Activated naive CD8-positive, alpha-beta T cell treated with anti-CD3 and anti-CD28 coated beads, Interleukin-2, amount 50 U/mL, for 16 hours (primary cell): ENCODE data around the gene SLC25A23.

Experiments used
- DNase-seq: peaks from one replicate; pipeline ENCODE4 v3.0.0-alpha.2; 2020; ENCODE audit warnings: low read depth, low spot score

Gene SLC25A23

GRCh38 chr19:6481541-6482342, 22.1 kb upstream of the SLC25A23 start, which contains the start of gene DENND1C:
Gene DENND1C, minus strand, starts transcription at chr19:6481787. Its CDS starts 92 bp downstream, at chr19:6481695.
- DNase-seq = peak; percentile 40

- DNase-seq = no peak
These were observed 21.3 kb upstream of the SLC25A23 start for GRCh38 chr19:6480848-6481415.

GRCh38 chr19:6479836-6480398, 20.3 kb upstream of the SLC25A23 start:
- no peak for DNase-seq

GRCh38 chr19:6478815-6479214, 19.2 kb upstream of the SLC25A23 start:
- no peak for DNase-seq

GRCh38 chr19:6476896-6477431, 17.4 kb upstream of the SLC25A23 start:
- no peak for DNase-seq

DNA sequence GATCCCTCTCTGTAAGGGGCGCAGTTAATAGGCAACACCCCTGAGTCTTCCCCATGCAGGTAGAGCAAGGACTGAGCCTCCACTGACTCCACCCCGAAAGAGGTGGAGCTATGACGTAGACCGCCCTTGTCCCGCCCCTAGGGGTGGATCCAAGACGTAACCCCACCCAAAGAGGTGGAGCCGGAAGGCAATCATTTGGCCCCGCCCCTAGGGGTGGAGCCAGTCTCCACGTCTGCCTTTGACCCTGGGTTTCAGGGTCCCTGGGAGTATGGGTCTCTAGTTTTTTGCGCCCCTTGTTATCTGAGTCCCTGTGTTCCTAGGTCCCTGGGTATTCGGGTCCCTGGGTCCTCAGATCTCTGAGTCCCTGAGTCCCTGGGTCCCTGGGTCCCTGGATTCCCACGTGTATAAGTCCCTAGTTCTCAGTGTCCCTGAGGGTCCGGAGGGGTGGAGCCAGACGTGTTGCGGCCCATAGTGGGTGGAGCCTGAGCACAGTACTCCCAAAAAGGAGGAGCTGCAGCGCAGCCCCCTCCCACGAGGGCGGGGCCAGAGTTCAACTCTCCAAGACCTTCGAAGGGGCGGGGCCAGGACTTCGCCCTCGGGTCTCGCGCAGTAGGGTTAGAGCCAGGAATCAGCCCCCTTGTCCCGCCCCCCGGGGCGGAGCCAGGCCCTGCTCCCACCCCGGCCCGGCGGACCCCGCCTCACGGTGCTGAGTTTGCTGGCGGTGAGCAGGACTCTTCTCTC, 16.7 kb upstream of the SLC25A23 start:
- DNase-seq = no peak

GRCh38 chr19:6475321-6476108, 15.9 kb upstream of the SLC25A23 start:
- DNase-seq = no peak

DNA sequence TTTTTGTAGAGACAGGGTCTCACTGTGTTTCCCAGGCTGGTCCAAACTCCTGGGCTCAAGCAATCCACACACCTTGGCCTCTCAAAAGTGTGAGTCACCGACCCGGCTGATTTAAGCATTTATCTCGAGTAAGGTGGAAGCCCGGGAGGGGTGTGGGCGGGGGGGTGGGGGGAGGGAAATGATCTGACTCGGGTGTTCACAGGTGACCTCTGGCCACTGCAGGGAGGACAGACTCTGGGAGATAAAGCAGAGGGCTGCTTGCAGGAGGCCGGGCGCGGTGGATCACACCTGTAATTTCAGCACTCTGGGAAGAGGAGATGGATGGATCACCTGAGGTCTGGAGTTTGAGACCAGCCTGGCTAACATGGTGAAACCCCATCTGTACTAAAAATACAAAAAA, 14.1 kb upstream of the SLC25A23 start:
- DNase-seq = no peak

GRCh38 chr19:6472713-6473112, 13.1 kb upstream of the SLC25A23 start:
- no peak for DNase-seq

- no peak for DNase-seq
These were observed 11.5 kb upstream of the SLC25A23 start for GRCh38 chr19:6471076-6471475.

DNA sequence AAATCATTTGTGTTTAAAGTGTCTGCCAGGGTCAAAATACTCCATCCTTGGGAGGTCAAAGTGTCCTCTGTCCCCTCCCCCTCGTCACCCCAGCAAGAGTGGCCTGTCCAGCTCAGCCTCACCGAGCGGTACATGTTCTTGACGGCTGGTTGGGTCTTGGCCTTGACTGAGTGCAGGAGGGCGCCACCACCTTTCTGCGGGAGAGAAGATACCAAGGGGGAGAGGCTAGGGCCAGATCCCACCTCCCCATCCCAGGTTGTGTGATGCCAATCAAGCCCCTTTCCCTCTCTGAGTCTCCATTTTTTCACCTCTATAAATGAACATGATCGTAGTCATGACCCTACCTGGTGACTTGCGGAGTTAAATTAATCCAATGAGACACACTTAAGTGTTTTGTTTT, 10.6 kb upstream of the SLC25A23 start:
- no peak for DNase-seq

DNA sequence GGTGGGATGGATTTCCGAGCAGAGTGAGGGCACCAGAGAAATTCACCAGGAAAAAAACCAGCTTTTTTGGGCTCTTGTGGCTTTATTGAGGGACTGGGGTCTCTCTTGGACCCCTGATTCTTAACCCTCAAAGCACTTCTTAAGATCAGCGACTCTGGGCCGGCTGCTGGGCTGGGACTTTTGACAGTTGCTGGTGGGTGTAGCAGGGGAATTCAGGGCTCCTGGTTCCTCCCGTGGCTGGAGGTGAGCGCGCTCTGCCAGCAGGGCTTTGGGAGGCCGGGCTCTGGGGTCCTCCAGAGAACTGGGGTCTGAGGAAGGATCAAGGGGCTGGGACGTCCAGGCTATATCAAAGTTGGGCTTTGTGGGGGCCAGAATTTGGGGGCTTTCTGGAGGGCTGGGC, 7.8 kb upstream of the SLC25A23 start:
- DNase-seq = no peak

GRCh38 chr19:6466526-6467248, 7.1 kb upstream of the SLC25A23 start:
- DNase-seq = no peak

DNA sequence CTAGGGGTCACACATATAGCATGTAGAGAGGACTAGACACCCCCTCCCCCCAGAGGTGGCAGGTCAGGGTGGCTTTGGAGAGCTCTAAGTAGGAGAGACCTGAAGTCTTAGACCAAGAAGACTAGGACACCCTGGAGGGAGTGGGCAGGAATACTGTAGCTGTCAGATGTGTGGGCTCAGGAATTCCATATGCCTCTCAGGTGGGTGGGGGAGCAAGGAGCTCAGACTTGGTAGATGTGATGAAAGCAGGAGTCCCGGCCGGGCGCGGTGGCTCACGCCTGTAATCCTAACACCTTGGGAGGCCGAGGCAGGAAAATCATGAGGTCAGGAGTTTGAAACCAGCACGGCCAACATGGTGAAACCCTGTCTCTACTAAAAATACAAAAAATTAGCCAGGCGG, 6.1 kb upstream of the SLC25A23 start:
- DNase-seq = no peak

DNA sequence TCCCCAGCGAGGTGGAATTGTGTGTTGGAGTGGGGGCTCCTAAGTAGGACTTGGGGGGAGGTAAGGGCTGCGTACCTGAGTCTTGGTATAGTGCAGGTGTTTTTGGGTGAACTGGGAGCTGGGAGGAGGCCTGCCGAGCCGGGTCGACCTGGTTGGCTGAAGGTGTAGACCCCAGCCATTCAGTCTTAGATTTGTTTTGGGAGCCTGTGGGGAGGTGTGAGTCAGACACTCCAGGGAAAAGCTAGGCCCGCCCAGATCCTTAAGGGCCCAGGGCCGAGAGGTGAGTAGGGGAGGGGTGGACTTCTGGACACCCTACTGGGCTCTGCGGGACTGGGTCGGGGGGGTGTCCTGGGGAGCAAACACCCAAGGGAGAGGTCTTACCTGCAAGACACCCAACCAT, 5.4 kb upstream of the SLC25A23 start:
- DNase-seq = no peak

DNA sequence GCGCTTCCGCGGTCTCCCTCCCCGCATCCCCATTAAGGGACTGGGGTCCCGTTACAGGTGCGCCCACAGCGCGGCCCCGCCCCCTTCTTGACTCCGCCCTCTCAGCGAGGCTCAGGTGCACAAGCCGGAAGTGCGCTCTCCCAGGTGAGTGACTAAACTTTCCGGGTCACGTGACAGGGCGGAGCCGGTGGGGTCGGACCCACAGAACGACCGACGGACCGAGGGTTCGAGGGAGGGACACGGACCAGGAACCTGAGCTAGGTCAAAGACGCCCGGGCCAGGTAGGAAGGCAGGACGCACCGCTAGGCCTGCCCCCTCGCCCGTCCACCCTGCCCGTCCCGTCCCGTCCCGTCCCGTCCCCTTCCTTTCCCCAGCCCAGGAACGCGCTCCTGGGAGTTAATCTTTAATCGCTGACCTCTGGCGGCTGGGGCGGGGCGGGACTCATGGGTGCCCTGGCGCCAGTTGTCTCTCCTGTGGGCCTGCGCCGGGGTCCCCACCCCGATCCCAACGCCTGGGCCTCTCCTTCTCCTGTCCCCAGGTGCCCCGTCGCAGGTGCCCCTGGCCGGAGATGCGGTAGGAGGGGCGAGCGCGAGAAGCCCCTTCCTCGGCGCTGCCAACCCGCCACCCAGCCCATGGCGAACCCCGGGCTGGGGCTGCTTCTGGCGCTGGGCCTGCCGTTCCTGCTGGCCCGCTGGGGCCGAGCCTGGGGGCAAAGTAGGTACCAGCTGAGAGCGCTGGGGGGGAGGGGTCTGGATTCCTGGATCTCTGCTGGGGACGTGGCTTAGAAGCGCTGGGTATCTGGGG, 4.7 kb upstream of the SLC25A23 start, which contains the start of gene CRB3:
TSS of gene CRB3 (plus strand) at position 202 of the 804 bp plus-strand sequence. CDS start at position 633, 431 bp downstream.
- no peak for DNase-seq

- DNase-seq = peak; percentile 95
These were observed 700 bp upstream of the SLC25A23 start for GRCh38 chr19:6460099-6460884.

DNA sequence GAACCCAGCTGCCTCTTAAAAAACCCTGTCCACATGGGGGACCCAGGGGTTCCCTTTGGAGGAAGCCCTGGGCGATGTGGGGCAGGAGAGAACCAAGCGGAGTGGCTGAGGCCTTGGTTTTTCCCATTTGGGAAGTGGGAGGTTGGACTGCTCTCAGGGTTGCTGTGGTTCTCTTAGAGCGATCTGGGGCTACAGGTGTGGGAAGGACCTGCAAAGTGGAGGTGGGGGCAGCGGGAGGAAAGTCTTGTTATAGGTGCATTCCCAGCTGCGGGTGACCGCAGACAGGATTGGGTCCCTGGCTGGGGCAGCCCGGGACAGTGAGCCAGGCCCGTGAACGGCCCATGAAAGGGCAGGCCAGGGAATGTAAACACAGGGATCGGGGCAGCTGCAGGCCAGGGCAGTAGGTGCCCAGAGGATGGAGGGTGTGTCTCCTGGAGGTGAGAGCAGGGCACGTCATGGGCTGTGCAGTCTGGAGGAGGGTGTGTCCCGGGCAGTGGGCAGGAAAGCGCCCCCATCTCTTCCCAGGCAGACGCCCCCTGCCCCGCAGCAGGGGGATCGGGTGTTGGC, 814 bp downstream of the SLC25A23 start:
- no peak for DNase-seq
